H1 (cell line): ENCODE data around the gene CBFB. TPM values are rescaled to one million over a fixed set of nuclear protein-coding genes. Genes with fewer than 3 reads are reported as not detected.

Source experiments
- CTCF ChIA-PET: fragments of 300-600 bp; sonication (Branson Sonifier 250); formaldehyde crosslinking; loops from one replicate; lab custom pipeline; 2021; ENCODE audit not compliant: partially characterized antibody; lab: Charles Lee
- POLR2A ChIA-PET: fragments of 300-600 bp; sonication (Branson Sonifier 250); formaldehyde crosslinking; loops from one replicate; lab custom pipeline; 2021; ENCODE audit warnings: inconsistent platforms; ENCODE audit not compliant: partially characterized antibody; lab: Charles Lee
- DNase-seq, 2 experiments: peaks; one replicate each; pipeline versions ENCODE4 v3.0.0 to v3.0.0-alpha.2; 2010 to 2022; ENCODE audit warnings: low spot score in 2 of 2, low read depth in 1 of 2, mixed read lengths in 1 of 2
- FAIRE-seq: peaks from 2 replicates; lab custom pipeline; 2011; peaks lifted over from hg19 to GRCh38; lab: Jason Lieb, UNC
- H2AFZ ChIP-seq: 2 replicates; pipeline ENCODE4 v1.8.1; 2012; ENCODE audit warnings: low read length, inconsistent platforms
- H2AK5ac ChIP-seq: 2 replicates; pipeline ENCODE4 v1.6.1; 2013; ENCODE audit warnings: low read depth, low read length
- H2BK120ac ChIP-seq: replicated peaks from 2 replicates; pipeline ENCODE3; 2013; ENCODE audit warnings: low read depth, low read length, inconsistent platforms
- H2BK12ac ChIP-seq: 2 replicates; pipeline ENCODE4 v1.6.1; 2013; ENCODE audit warnings: low read depth, low read length
- H2BK15ac ChIP-seq: 2 replicates; pipeline ENCODE4 v1.6.1; 2013; ENCODE audit warnings: low read length
- H2BK20ac ChIP-seq: 2 replicates; pipeline ENCODE4 v1.6.1; 2013; ENCODE audit warnings: low read length
- H2BK5ac ChIP-seq: 2 replicates; pipeline ENCODE4 v1.6.1; 2013; ENCODE audit warnings: low read depth, low read length
- H3K14ac ChIP-seq: 2 replicates; pipeline ENCODE4 v1.6.1; 2013; ENCODE audit warnings: inconsistent platforms; ENCODE audit not compliant: insufficient read length
- H3K18ac ChIP-seq: 2 replicates; pipeline ENCODE4 v1.6.1; 2013; ENCODE audit warnings: low read length; ENCODE audit errors: extremely low read depth
- H3K23ac ChIP-seq: 2 replicates; pipeline ENCODE4 v1.6.1; 2013; ENCODE audit warnings: inconsistent platforms; ENCODE audit not compliant: insufficient read length
- H3K23me2 ChIP-seq: 2 replicates; pipeline ENCODE4 v1.6.1; 2013; ENCODE audit warnings: low read depth, low read length
- H3K27ac ChIP-seq: 2 replicates; pipeline ENCODE4 v1.6.1; 2011; ENCODE audit warnings: low read depth, low read length, inconsistent platforms
- H3K27me3 ChIP-seq, 4 experiments: replicated peaks in 1 of 4; 1 replicate in 1 of 4; 2 replicates in 3 of 4; pipeline versions ENCODE4 v1.6.1 to v1.8.1; 2011 to 2013; ENCODE audit warnings: low read length in 3 of 4, mild to moderate bottlenecking in 3 of 4, inconsistent platforms in 2 of 4, mixed read lengths in 2 of 4, moderate library complexity in 1 of 4; ENCODE audit not compliant: control insufficient read depth in 3 of 4, insufficient read depth in 3 of 4; ENCODE audit errors: extremely low read depth in 1 of 4
- H3K36me3 ChIP-seq, 4 experiments: 2 replicates each; pipeline versions ENCODE4 v1.6.1 to v1.8.1; 2011 to 2013; ENCODE audit warnings: mild to moderate bottlenecking in 4 of 4, low read length in 3 of 4, moderate library complexity in 2 of 4, control low read depth in 1 of 4, inconsistent platforms in 1 of 4; ENCODE audit not compliant: insufficient read depth in 4 of 4, control insufficient read depth in 2 of 4
- H3K4ac ChIP-seq: replicated peaks from 2 replicates; pipeline ENCODE3; 2013; ENCODE audit warnings: low read length, low read depth, mixed read lengths, inconsistent platforms; ENCODE audit not compliant: insufficient read length
- H3K4me1 ChIP-seq, 4 experiments: replicated peaks in 1 of 4; 1 replicate in 1 of 4; 2 replicates in 3 of 4; pipeline versions ENCODE4 v1.6.1 to v1.8.1; 2011 to 2013; ENCODE audit warnings: low read length in 3 of 4, inconsistent platforms in 2 of 4, mixed read lengths in 1 of 4; ENCODE audit not compliant: insufficient read depth in 4 of 4, control insufficient read depth in 3 of 4
- H3K4me2 ChIP-seq, 2 experiments: 2 replicates each; pipeline versions ENCODE4 v1.6.1 to v1.8.1; 2011 to 2013; ENCODE audit warnings: low read depth in 2 of 2, low read length in 2 of 2, control low read depth in 1 of 2, inconsistent platforms in 1 of 2, mild to moderate bottlenecking in 1 of 2; ENCODE audit not compliant: insufficient read depth in 1 of 2
- H3K4me3 ChIP-seq, 4 experiments: fragments of 200-600, 300-600 bp in 1 of 4; sonication (generic), shearing (Covaris generic), sonication (Bioruptor Twin) in 1 of 4; 2 replicates each; pipeline versions ENCODE4 v1.5.1 to v1.8.1; 2011 to 2016; ENCODE audit warnings: low read length in 4 of 4, low read depth in 3 of 4, control low read depth in 2 of 4, inconsistent platforms in 2 of 4, mild to moderate bottlenecking in 2 of 4, mixed read lengths in 1 of 4, moderate library complexity in 1 of 4; ENCODE audit not compliant: insufficient read depth in 2 of 4; ENCODE audit errors: extremely low read depth in 1 of 4
- H3K56ac ChIP-seq: replicated peaks from 2 replicates; pipeline ENCODE3; 2013; ENCODE audit warnings: low read depth, mild to moderate bottlenecking, mixed read lengths, low read length, inconsistent platforms; ENCODE audit not compliant: insufficient read length
- H3K79me1 ChIP-seq: 2 replicates; pipeline ENCODE4 v1.6.1; 2013; ENCODE audit warnings: low read depth, low read length, control low read depth
- H3K79me2 ChIP-seq, 2 experiments: 2 replicates each; pipeline versions ENCODE4 v1.6.1 to v1.8.1; 2012 to 2013; ENCODE audit warnings: low read length in 2 of 2, mild to moderate bottlenecking in 2 of 2, inconsistent platforms in 1 of 2; ENCODE audit not compliant: insufficient read depth in 2 of 2, control insufficient read depth in 1 of 2
- H3K9ac ChIP-seq, 4 experiments: replicated peaks in 1 of 4; 1 replicate in 1 of 4; 2 replicates in 3 of 4; pipeline versions ENCODE4 v1.6.1 to v1.8.1; 2011 to 2013; ENCODE audit warnings: low read depth in 3 of 4, low read length in 3 of 4, control low read depth in 2 of 4, mild to moderate bottlenecking in 2 of 4, moderate library complexity in 2 of 4, inconsistent platforms in 1 of 4; ENCODE audit errors: extremely low read depth in 1 of 4
- H3K9me3 ChIP-seq, 2 experiments: 2 replicates each; pipeline versions ENCODE4 v1.6.1 to v1.8.1; 2012 to 2013; ENCODE audit warnings: mild to moderate bottlenecking in 2 of 2, moderate library complexity in 2 of 2, control low read depth in 1 of 2, inconsistent platforms in 1 of 2, low read depth in 1 of 2, low read length in 1 of 2, mixed read lengths in 1 of 2; ENCODE audit not compliant: insufficient read depth in 2 of 2
- H4K20me1 ChIP-seq, 2 experiments: replicated peaks in 1 of 2; 2 replicates each; pipeline versions ENCODE3 to v1.8.1; 2011 to 2013; ENCODE audit warnings: inconsistent platforms in 2 of 2, low read length in 2 of 2, mild to moderate bottlenecking in 1 of 2; ENCODE audit not compliant: insufficient read depth in 2 of 2, control insufficient read depth in 1 of 2
- H4K5ac ChIP-seq: 2 replicates; pipeline ENCODE4 v1.6.1; 2013; ENCODE audit warnings: low read length, low read depth, mixed read lengths, inconsistent platforms; ENCODE audit not compliant: insufficient read length
- H4K8ac ChIP-seq: 2 replicates; pipeline ENCODE4 v1.8.0; 2013; ENCODE audit warnings: mild to moderate bottlenecking, moderate library complexity, low read length, inconsistent platforms; ENCODE audit not compliant: insufficient read depth; ENCODE audit errors: extremely low read depth
- H4K91ac ChIP-seq: replicated peaks from 2 replicates; pipeline ENCODE3; 2013; ENCODE audit warnings: low read length, mixed read lengths, inconsistent platforms; ENCODE audit not compliant: insufficient read length
- BCL11A ChIP-seq, 2 experiments: IDR thresholded peaks; one replicate each; pipeline ENCODE4 v1.6.1; 2011; ENCODE audit warnings: low read depth in 2 of 2, low read length in 2 of 2, mild to moderate bottlenecking in 2 of 2
- EGR1 ChIP-seq: IDR thresholded peaks from 2 replicates; pipeline ENCODE4 v1.6.1; 2011; ENCODE audit warnings: low read depth, low read length, borderline replicate concordance
- GABPA ChIP-seq: IDR thresholded peaks from 2 replicates; pipeline ENCODE4 v1.6.1; 2011; ENCODE audit warnings: mild to moderate bottlenecking, low read length, moderate library complexity, borderline replicate concordance; ENCODE audit not compliant: insufficient read depth
- PHF8 ChIP-seq: fragments of 200-600 bp; sonication (generic); conservative IDR thresholded peaks from 2 replicates; pipeline ENCODE4 v1.7.1; 2012; ENCODE audit warnings: low read depth, mild to moderate bottlenecking, inconsistent platforms, low read length, moderate library complexity
- POLR2A ChIP-seq, 2 experiments: IDR thresholded peaks; 1 replicate in 1 of 2; 2 replicates in 1 of 2; pipeline ENCODE4 v1.6.1; 2011; ENCODE audit warnings: low read depth in 2 of 2, low read length in 2 of 2, mild to moderate bottlenecking in 2 of 2; ENCODE audit errors: control extremely low read depth in 1 of 2
- RBBP5 ChIP-seq: IDR thresholded peaks from 2 replicates; pipeline ENCODE4 v1.7.1; 2012; ENCODE audit warnings: low read depth, mild to moderate bottlenecking, inconsistent platforms, low read length, moderate library complexity, borderline replicate concordance
- SP4 ChIP-seq: IDR thresholded peaks from 2 replicates; pipeline ENCODE4 v1.6.1; 2012; ENCODE audit warnings: low read length, inconsistent platforms
- TAF1 ChIP-seq: IDR thresholded peaks from 2 replicates; pipeline ENCODE4 v1.6.1; 2011; ENCODE audit warnings: mild to moderate bottlenecking, low read depth, low read length
- TAF7 ChIP-seq: optimal IDR thresholded peaks from 2 replicates; pipeline ENCODE3; 2011; ENCODE audit warnings: low read depth, mild to moderate bottlenecking, inconsistent platforms, low read length, moderate library complexity, borderline replicate concordance
- WGBS, 2 experiments: shearing (Covaris generic) in 1 of 2; methylation state at CpG; one replicate each; pipeline versions ENCODE4 v1.1.6 to v1.1.7; 2013 to 2015; ENCODE audit warnings: low lambda C conversion rate in 2 of 2, mixed read lengths in 2 of 2, inconsistent platforms in 1 of 2, low coverage in 1 of 2, missing lambda C conversion rate in 1 of 2; ENCODE audit not compliant: insufficient replicate concordance in 2 of 2, insufficient coverage in 1 of 2, insufficient read length in 1 of 2; ENCODE audit errors: extremely low coverage in 1 of 2, missing lambda C conversion rate in 1 of 2; 5-methylcytosine and 5-hydroxymethylcytosine counted together
- polyA plus RNA-seq, 7 experiments: library from polyadenylated mRNA; depleted of rRNA in 3 of 7; stranded (reverse) in 5 of 7; unstranded in 2 of 7; fragments of >200 nt in 5 of 7; fragments of 200-250 nt in 2 of 7; gene quantifications; 1 replicate in 5 of 7; 2 replicates in 1 of 7; 4 replicates in 1 of 7; pipeline versions ENCODE4 v1.2.1 to v1.2.3, GENCODE V29; 2011 to 2013; ENCODE audit warnings: missing spikeins in 2 of 7, mixed read lengths in 2 of 7
- total RNA-seq: library from RNA; stranded (reverse); fragmentation: NEBNext Ultra II Directional; extraction: Animal tissue kit (Norgen Biotek cat#: 25700); gene quantifications from 2 replicates; pipeline ENCODE4 v1.2.1, GENCODE V29; 2021
- TF ChIP-seq, protein P1 (sequence below), 3 experiments: IDR thresholded peaks; 1 replicate in 2 of 3; 2 replicates in 1 of 3; pipeline versions ENCODE4 v1.5.1 to v1.6.1; 2011; ENCODE audit warnings: low read length in 3 of 3, mild to moderate bottlenecking in 3 of 3, inconsistent platforms in 2 of 3, low read depth in 1 of 3, moderate library complexity in 1 of 3; ENCODE audit not compliant: insufficient read depth in 1 of 3; ENCODE audit errors: control extremely low read depth in 1 of 3

CBFB gene
- total and polyA plus RNA-seq, 2 of the 8 experiments (the other 6 are each of a cell fraction or from before 2014, with no cell fraction given) = 11.5 to 31.6 TPM

GRCh38 chr16:67022531-67023214, 6.3 kb upstream of the CBFB start:
- Histone ChIP-seq H2BK5ac (no peak overlapping the region), H4K20me1 (no peaks in the 10 kb centered on the region), H4K5ac (no peak overlapping the region), H3K4ac (no peak overlapping the region), H4K8ac (no peak overlapping the region), H4K91ac (no peak overlapping the region), H3K23me2 (no peaks in the 10 kb centered on the region), H3K4me2 (no peak overlapping the region), H2AFZ (no peak overlapping the region), H3K56ac (no peak overlapping the region), H3K79me1 (no peaks in the 10 kb centered on the region)
- ChIA-PET CTCF (interaction anchor here (0.6 to 9.9 kb wide), 13 partner anchors 9 to 147 kb away, joined by 3 to 164 read pairs (median 3); partner anchors contain the start of genes B3GNT9, CES3, FBXL8 and PHAF1), POLR2A (no interaction called here)
- FAIRE-seq = no peak
- TF ChIP-seq, protein P1, sequence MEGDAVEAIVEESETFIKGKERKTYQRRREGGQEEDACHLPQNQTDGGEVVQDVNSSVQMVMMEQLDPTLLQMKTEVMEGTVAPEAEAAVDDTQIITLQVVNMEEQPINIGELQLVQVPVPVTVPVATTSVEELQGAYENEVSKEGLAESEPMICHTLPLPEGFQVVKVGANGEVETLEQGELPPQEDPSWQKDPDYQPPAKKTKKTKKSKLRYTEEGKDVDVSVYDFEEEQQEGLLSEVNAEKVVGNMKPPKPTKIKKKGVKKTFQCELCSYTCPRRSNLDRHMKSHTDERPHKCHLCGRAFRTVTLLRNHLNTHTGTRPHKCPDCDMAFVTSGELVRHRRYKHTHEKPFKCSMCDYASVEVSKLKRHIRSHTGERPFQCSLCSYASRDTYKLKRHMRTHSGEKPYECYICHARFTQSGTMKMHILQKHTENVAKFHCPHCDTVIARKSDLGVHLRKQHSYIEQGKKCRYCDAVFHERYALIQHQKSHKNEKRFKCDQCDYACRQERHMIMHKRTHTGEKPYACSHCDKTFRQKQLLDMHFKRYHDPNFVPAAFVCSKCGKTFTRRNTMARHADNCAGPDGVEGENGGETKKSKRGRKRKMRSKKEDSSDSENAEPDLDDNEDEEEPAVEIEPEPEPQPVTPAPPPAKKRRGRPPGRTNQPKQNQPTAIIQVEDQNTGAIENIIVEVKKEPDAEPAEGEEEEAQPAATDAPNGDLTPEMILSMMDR (IDR thresholded peaks at IDR 0.05; ENCODE audit: control extremely low read depth in 1 of 3, insufficient read depth in 1 of 3, low read depth in 1 of 3, low read length in 3 of 3) = no peak
- TF ChIP-seq POLR2A (IDR thresholded peaks at IDR 0.05; ENCODE audit: control extremely low read depth in 1 of 2, low read depth in 2 of 2, low read length in 2 of 2) (no peak), SP4 (no peak), TAF7 (no peak), BCL11A (IDR thresholded peaks at IDR 0.05; ENCODE audit: low read depth in 2 of 2, low read length in 2 of 2) (no peak), EGR1 (no peak), RBBP5 (no peak), PHF8 (no peak), TAF1 (no peak), GABPA (no peak)
- TF ChIP-seq, all 59 proteins: peak for 0
- no peak overlapping the region for H2BK20ac ChIP-seq
- H2BK12ac ChIP-seq = no peak overlapping the region
- no peak overlapping the region for H2AK5ac ChIP-seq
- H2BK15ac ChIP-seq = no peak overlapping the region
- no peaks in the 10 kb centered on the region; a peak in 1 of 7 replicates for H3K4me1 ChIP-seq
- no peak overlapping the region for H3K14ac ChIP-seq
- H3K79me2 ChIP-seq = no peaks in the 10 kb centered on the region
- DNase-seq = no peak
- H3K9me3 ChIP-seq = no peaks in the 10 kb centered on the region
- H3K23ac ChIP-seq = no peak overlapping the region
- H3K27ac ChIP-seq = no peak overlapping the region
- H3K36me3 ChIP-seq = no peaks in the 10 kb centered on the region
- 92% methylated on average over 4 of the region's 4 CpGs; no CpG with 5 or more reads in 1 of the 2 experiments for WGBS, 2 experiments
- no peak overlapping the region for H2BK120ac ChIP-seq
- no peak overlapping the region for H3K9ac ChIP-seq
- H3K27me3 ChIP-seq = no peaks in the 10 kb centered on the region; a peak in 1 of 7 replicates
- H3K18ac ChIP-seq = no peak overlapping the region
- no peak overlapping the region for H3K4me3 ChIP-seq
